ENCODE results near the gene TBX2. TPM values are rescaled to one million over a fixed set of nuclear protein-coding genes. Genes with fewer than 3 reads are reported as not detected.
A peak's percentile ranks its signal among the peaks of the same experiment; 100 is the strongest.

The TBX2 gene
- total and polyA plus RNA-seq, 9 of the 15 experiments (the other 6 are each of a cell fraction or from before 2014, with no cell fraction given) = 0.18 TPM; not detected in 8

GRCh38 chr17:61436995-61437704 is 37.5 kb downstream of the TBX2 start:
- no peak for TF ChIP-seq PREB (CRISPR knock-in tag; IDR thresholded peaks at IDR 0.05)
- TF ChIP-seq TCF7 (IDR thresholded peaks at IDR 0.05; ENCODE audit: borderline replicate concordance) = no peak
- TF ChIP-seq EWSR1 (IDR thresholded peaks at IDR 0.05; ENCODE audit: borderline replicate concordance, low read depth, partially characterized antibody) = peak; percentile 72
- TF ChIP-seq, protein P1, sequence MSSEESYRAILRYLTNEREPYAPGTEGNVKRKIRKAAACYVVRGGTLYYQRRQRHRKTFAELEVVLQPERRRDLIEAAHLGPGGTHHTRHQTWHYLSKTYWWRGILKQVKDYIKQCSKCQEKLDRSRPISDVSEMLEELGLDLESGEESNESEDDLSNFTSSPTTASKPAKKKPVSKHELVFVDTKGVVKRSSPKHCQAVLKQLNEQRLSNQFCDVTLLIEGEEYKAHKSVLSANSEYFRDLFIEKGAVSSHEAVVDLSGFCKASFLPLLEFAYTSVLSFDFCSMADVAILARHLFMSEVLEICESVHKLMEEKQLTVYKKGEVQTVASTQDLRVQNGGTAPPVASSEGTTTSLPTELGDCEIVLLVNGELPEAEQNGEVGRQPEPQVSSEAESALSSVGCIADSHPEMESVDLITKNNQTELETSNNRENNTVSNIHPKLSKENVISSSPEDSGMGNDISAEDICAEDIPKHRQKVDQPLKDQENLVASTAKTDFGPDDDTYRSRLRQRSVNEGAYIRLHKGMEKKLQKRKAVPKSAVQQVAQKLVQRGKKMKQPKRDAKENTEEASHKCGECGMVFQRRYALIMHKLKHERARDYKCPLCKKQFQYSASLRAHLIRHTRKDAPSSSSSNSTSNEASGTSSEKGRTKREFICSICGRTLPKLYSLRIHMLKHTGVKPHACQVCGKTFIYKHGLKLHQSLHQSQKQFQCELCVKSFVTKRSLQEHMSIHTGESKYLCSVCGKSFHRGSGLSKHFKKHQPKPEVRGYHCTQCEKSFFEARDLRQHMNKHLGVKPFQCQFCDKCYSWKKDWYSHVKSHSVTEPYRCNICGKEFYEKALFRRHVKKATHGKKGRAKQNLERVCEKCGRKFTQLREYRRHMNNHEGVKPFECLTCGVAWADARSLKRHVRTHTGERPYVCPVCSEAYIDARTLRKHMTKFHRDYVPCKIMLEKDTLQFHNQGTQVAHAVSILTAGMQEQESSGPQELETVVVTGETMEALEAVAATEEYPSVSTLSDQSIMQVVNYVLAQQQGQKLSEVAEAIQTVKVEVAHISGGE (CRISPR knock-in tag; IDR thresholded peaks at IDR 0.05) = peak in 1 of 3 experiments; percentile 83; a peak in 1 of 6 replicates
- TF ChIP-seq, protein P2, sequence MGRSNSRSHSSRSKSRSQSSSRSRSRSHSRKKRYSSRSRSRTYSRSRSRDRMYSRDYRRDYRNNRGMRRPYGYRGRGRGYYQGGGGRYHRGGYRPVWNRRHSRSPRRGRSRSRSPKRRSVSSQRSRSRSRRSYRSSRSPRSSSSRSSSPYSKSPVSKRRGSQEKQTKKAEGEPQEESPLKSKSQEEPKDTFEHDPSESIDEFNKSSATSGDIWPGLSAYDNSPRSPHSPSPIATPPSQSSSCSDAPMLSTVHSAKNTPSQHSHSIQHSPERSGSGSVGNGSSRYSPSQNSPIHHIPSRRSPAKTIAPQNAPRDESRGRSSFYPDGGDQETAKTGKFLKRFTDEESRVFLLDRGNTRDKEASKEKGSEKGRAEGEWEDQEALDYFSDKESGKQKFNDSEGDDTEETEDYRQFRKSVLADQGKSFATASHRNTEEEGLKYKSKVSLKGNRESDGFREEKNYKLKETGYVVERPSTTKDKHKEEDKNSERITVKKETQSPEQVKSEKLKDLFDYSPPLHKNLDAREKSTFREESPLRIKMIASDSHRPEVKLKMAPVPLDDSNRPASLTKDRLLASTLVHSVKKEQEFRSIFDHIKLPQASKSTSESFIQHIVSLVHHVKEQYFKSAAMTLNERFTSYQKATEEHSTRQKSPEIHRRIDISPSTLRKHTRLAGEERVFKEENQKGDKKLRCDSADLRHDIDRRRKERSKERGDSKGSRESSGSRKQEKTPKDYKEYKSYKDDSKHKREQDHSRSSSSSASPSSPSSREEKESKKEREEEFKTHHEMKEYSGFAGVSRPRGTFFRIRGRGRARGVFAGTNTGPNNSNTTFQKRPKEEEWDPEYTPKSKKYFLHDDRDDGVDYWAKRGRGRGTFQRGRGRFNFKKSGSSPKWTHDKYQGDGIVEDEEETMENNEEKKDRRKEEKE (IDR thresholded peaks at IDR 0.05; ENCODE audit: borderline replicate concordance in 1 of 2, control insufficient read depth in 1 of 2, low read depth in 2 of 2, low read length in 1 of 2) = 0 out of 4 replicates have a peak, but pooled peaks of 1 of the 2 experiments have one; percentile 50
- no peak for TF ChIP-seq ZNF444 (CRISPR knock-in tag; IDR thresholded peaks at IDR 0.05)
- intact Hi-C loops (cut with micrococcal nuclease) = no loop called here
- in situ Hi-C loops (cut with MboI) = loop anchor here (25.0 kb wide), 1 partner anchor 675 kb away; no protein-coding TSS in a partner anchor
- no peak overlapping the region for H2AFZ ChIP-seq (ENCODE audit: low read depth, low read length)
- CTCF ChIA-PET (ENCODE audit: low intra/inter-chr PET ratio) = no interaction called here
- no peak overlapping the region for H3K27ac ChIP-seq (ENCODE audit: extremely low read depth, low read depth, low read length)
- no peaks in the 10 kb centered on the region for H3K9me1 ChIP-seq (ENCODE audit: control insufficient read depth, insufficient read depth, low read length)
- ATAC-seq (no peak), DNase-seq (ENCODE audit: extremely low read depth in 1 of 4, low spot score in 3 of 4) (no peak), FAIRE-seq (no peak)
- H4K20me1 ChIP-seq (replicated peaks; ENCODE audit: control insufficient read depth, insufficient read depth, low read length) = no peaks in the 10 kb centered on the region
- H3K79me2 ChIP-seq (ENCODE audit: control insufficient read depth, insufficient read depth, low read length) = no peaks in the 10 kb centered on the region
- no peaks in the 10 kb centered on the region for H3K4me1 ChIP-seq (replicated peaks in 1 of 2; ENCODE audit: control insufficient read depth in 2 of 2, insufficient read depth in 2 of 2, low read length in 2 of 2)
- no peaks in the 10 kb centered on the region for H3K36me3 ChIP-seq (ENCODE audit: control insufficient read depth, insufficient read depth, low read length)
- POLR2A ChIA-PET = no interaction called here
- no peaks in the 10 kb centered on the region for H3K27me3 ChIP-seq (ENCODE audit: control insufficient read depth in 2 of 2, insufficient read depth in 2 of 2, low read length in 2 of 2)
- no peaks in the 10 kb centered on the region for H3K9me3 ChIP-seq (replicated peaks; ENCODE audit: control insufficient read depth, insufficient read depth, low read depth, low read length)
- no peak overlapping the region for H3K4me2 ChIP-seq (ENCODE audit: insufficient read depth, low read length)
- H3K4me3 ChIP-seq = no peak overlapping the region
- H3K9ac ChIP-seq (ENCODE audit: insufficient read depth in 1 of 2, low read depth in 2 of 2, low read length in 2 of 2) = no peak overlapping the region
- no TSS peak for BruUV-seq (replicated peaks)
